ENCODE measurements around the gene RXRA.

Gene RXRA

GRCh38 chr9:134315716-134316448, 10.4 kb upstream of the RXRA start:
- Histone ChIP-seq H3K9ac (ENCODE audit: low read depth, low read length) (no peak overlapping the region), H3K4me1 (ENCODE audit: control insufficient read depth, insufficient read depth, low read length) (no peaks in the 10 kb centered on the region), H3K9me3 (ENCODE audit: control insufficient read depth, insufficient read depth, low read length) (no peaks in the 10 kb centered on the region), H3K4me3 (ENCODE audit: low read depth, low read length) (no peak overlapping the region), H3K36me3 (ENCODE audit: control insufficient read depth, insufficient read depth, low read length) (no peaks in the 10 kb centered on the region), H3K27me3 (ENCODE audit: control insufficient read depth, insufficient read depth, low read length) (no peaks in the 10 kb centered on the region)

- H3K4me1 ChIP-seq (ENCODE audit: control insufficient read depth, insufficient read depth, low read length): no peaks in the 10 kb centered on the region
- H3K27me3 ChIP-seq (ENCODE audit: control insufficient read depth, insufficient read depth, low read length): no peaks in the 10 kb centered on the region
- no peaks in the 10 kb centered on the region for H3K9me3 ChIP-seq (ENCODE audit: control insufficient read depth, insufficient read depth, low read length)
- no peak overlapping the region for H3K9ac ChIP-seq (ENCODE audit: low read depth, low read length)
- H3K36me3 ChIP-seq (ENCODE audit: control insufficient read depth, insufficient read depth, low read length): no peaks in the 10 kb centered on the region
- H3K4me3 ChIP-seq (ENCODE audit: low read depth, low read length): no peak overlapping the region
Measured at GRCh38 chr9:134316449-134317160, 9.7 kb upstream of the RXRA start.

- Histone ChIP-seq H3K27me3 (ENCODE audit: control insufficient read depth, insufficient read depth, low read length) (no peaks in the 10 kb centered on the region), H3K4me1 (ENCODE audit: control insufficient read depth, insufficient read depth, low read length) (no peaks in the 10 kb centered on the region), H3K9me3 (ENCODE audit: control insufficient read depth, insufficient read depth, low read length) (no peaks in the 10 kb centered on the region), H3K9ac (ENCODE audit: low read depth, low read length) (no peak overlapping the region), H3K4me3 (ENCODE audit: low read depth, low read length) (no peak overlapping the region), H3K36me3 (ENCODE audit: control insufficient read depth, insufficient read depth, low read length) (no peaks in the 10 kb centered on the region)
Measured at GRCh38 chr9:134317400-134317789, 8.9 kb upstream of the RXRA start.

DNA sequence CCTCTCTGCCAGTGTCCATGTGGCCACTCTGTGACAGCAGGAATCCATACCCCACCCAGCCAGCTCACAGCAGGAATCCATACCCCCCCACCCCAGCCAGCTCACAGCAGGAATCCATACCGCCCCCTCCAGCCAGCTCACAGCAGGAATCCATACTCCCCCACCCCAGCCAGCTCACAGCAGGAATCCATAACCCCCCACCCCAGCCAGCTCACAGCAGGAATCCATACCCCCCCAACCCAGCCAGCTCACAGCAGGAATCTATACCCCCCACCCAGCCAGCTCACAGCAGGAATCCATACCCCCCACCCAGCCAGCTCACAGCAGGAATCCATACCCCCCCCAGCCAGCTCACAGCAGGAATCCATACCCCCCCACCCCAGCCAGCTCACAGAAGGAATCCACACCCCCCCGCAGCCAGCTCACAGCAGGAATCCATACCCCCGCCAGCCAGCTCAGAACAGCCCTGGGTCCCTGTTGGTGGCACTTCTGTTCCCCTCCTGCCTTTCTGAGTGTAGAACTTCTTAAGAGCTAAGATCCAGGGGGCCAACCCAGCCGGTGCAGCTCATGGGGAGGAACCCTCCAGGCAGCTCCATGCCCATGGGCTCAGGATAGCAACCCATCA, 8.4 kb upstream of the RXRA start:
- H3K9me3 ChIP-seq (ENCODE audit: control insufficient read depth, insufficient read depth, low read length): no peaks in the 10 kb centered on the region
- no peaks in the 10 kb centered on the region for H3K4me1 ChIP-seq (ENCODE audit: control insufficient read depth, insufficient read depth, low read length)
- H3K36me3 ChIP-seq (ENCODE audit: control insufficient read depth, insufficient read depth, low read length): no peaks in the 10 kb centered on the region
- H3K27me3 ChIP-seq (ENCODE audit: control insufficient read depth, insufficient read depth, low read length): no peaks in the 10 kb centered on the region
- no peak overlapping the region for H3K4me3 ChIP-seq (ENCODE audit: low read depth, low read length)
- no peak overlapping the region for H3K9ac ChIP-seq (ENCODE audit: low read depth, low read length)

DNA sequence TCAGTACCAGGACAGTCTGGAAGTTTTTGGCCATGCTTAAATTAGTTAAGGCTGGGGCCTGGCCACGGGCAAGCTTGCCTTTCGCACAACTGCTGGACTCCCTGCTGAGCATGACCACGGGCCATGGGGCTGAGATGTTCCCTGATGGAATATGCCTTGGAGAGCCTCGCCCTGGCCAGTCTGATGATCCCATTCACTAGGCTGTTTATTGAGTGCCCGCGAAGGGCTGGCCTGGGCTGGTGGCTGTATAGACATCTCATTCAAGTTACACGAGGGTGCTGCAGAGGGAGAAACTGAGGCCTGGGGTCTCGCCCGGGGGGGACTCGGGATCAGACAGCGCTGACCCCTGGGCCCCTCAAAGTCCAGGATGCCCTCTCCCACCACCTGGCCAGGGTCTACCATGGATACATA, 7.8 kb upstream of the RXRA start:
- Histone ChIP-seq H3K4me3 (ENCODE audit: low read depth, low read length) (no peak overlapping the region), H3K9me3 (ENCODE audit: control insufficient read depth, insufficient read depth, low read length) (no peaks in the 10 kb centered on the region), H3K36me3 (ENCODE audit: control insufficient read depth, insufficient read depth, low read length) (no peaks in the 10 kb centered on the region), H3K4me1 (ENCODE audit: control insufficient read depth, insufficient read depth, low read length) (no peaks in the 10 kb centered on the region), H3K9ac (ENCODE audit: low read depth, low read length) (no peak overlapping the region), H3K27me3 (ENCODE audit: control insufficient read depth, insufficient read depth, low read length) (no peaks in the 10 kb centered on the region)

- Histone ChIP-seq H3K36me3 (ENCODE audit: control insufficient read depth, insufficient read depth, low read length) (no peaks in the 10 kb centered on the region), H3K4me3 (ENCODE audit: low read depth, low read length) (no peak overlapping the region), H3K9ac (ENCODE audit: low read depth, low read length) (no peak overlapping the region), H3K27me3 (ENCODE audit: control insufficient read depth, insufficient read depth, low read length) (no peaks in the 10 kb centered on the region), H3K4me1 (ENCODE audit: control insufficient read depth, insufficient read depth, low read length) (no peaks in the 10 kb centered on the region), H3K9me3 (ENCODE audit: control insufficient read depth, insufficient read depth, low read length) (no peaks in the 10 kb centered on the region)
Measured at GRCh38 chr9:134318941-134319305, 7.3 kb upstream of the RXRA start.

GRCh38 chr9:134319306-134320125, 6.7 kb upstream of the RXRA start:
- Histone ChIP-seq H3K27me3 (ENCODE audit: control insufficient read depth, insufficient read depth, low read length) (no peaks in the 10 kb centered on the region), H3K9me3 (ENCODE audit: control insufficient read depth, insufficient read depth, low read length) (no peaks in the 10 kb centered on the region), H3K36me3 (ENCODE audit: control insufficient read depth, insufficient read depth, low read length) (no peaks in the 10 kb centered on the region), H3K4me1 (ENCODE audit: control insufficient read depth, insufficient read depth, low read length) (no peaks in the 10 kb centered on the region), H3K9ac (ENCODE audit: low read depth, low read length) (no peak overlapping the region), H3K4me3 (ENCODE audit: low read depth, low read length) (no peak overlapping the region)

GRCh38 chr9:134320126-134320867, 6.0 kb upstream of the RXRA start:
- no peaks in the 10 kb centered on the region for H3K36me3 ChIP-seq (ENCODE audit: control insufficient read depth, insufficient read depth, low read length)
- no peaks in the 10 kb centered on the region for H3K9me3 ChIP-seq (ENCODE audit: control insufficient read depth, insufficient read depth, low read length)
- no peak overlapping the region for H3K9ac ChIP-seq (ENCODE audit: low read depth, low read length)
- H3K4me1 ChIP-seq (ENCODE audit: control insufficient read depth, insufficient read depth, low read length): no peaks in the 10 kb centered on the region
- no peaks in the 10 kb centered on the region for H3K27me3 ChIP-seq (ENCODE audit: control insufficient read depth, insufficient read depth, low read length)
- no peak overlapping the region for H3K4me3 ChIP-seq (ENCODE audit: low read depth, low read length)

GRCh38 chr9:134320868-134321471, 5.3 kb upstream of the RXRA start:
- no peaks in the 10 kb centered on the region for H3K4me1 ChIP-seq (ENCODE audit: control insufficient read depth, insufficient read depth, low read length)
- no peaks in the 10 kb centered on the region for H3K9me3 ChIP-seq (ENCODE audit: control insufficient read depth, insufficient read depth, low read length)
- no peak overlapping the region for H3K4me3 ChIP-seq (ENCODE audit: low read depth, low read length)
- no peak overlapping the region for H3K9ac ChIP-seq (ENCODE audit: low read depth, low read length)
- H3K36me3 ChIP-seq (ENCODE audit: control insufficient read depth, insufficient read depth, low read length): no peaks in the 10 kb centered on the region
- no peaks in the 10 kb centered on the region for H3K27me3 ChIP-seq (ENCODE audit: control insufficient read depth, insufficient read depth, low read length)

- Histone ChIP-seq H3K4me1 (ENCODE audit: control insufficient read depth, insufficient read depth, low read length) (no peaks in the 10 kb centered on the region), H3K36me3 (ENCODE audit: control insufficient read depth, insufficient read depth, low read length) (no peaks in the 10 kb centered on the region), H3K27me3 (ENCODE audit: control insufficient read depth, insufficient read depth, low read length) (no peaks in the 10 kb centered on the region), H3K9ac (ENCODE audit: low read depth, low read length) (no peak overlapping the region), H3K4me3 (ENCODE audit: low read depth, low read length) (no peak overlapping the region), H3K9me3 (ENCODE audit: control insufficient read depth, insufficient read depth, low read length) (no peaks in the 10 kb centered on the region)
Measured at GRCh38 chr9:134321531-134321930, 4.7 kb upstream of the RXRA start.

Data from iPS-15b (cell line).